GM12865 (cell line): ENCODE data around the gene TMEM237.

Source experiments
- DNase-seq: peaks from one replicate; pipeline ENCODE4 v3.0.0; 2010; ENCODE audit warnings: low read depth
- H3K4me3 ChIP-seq: 2 replicates; pipeline ENCODE4 v1.5.1; 2011; ENCODE audit warnings: mild to moderate bottlenecking, low read depth, low read length, control low read depth
- TF ChIP-seq, protein P1 (sequence below): IDR thresholded peaks from 2 replicates; pipeline ENCODE4 v1.5.1; 2011; ENCODE audit warnings: low read length, control low read depth, low read depth, inconsistent platforms; ENCODE audit not compliant: insufficient read depth; ENCODE audit errors: missing control alignments

TMEM237 gene

DNA sequence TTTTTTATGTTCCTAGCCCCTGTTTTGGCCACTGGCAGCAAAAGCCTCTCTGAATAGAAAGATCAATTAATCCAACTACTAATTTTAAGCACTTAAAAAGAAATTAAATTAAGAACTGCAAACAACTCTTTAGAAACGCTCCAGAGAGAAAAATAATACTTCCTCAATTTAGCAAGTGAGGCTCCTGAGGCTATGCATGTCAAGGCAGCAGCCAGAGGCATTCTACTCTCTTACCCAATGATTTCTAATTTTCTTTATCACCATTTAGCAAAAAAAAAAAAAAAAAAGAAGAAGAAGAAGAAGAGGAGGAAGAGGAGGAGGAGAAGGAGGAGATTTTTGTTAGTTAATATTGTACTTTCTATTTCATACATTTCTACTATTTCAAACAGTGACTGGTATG is 68.5 kb downstream of the TMEM237 start:
- no peak overlapping the region for H3K4me3 ChIP-seq
- DNase-seq, result no peak
- TF ChIP-seq, protein P1, sequence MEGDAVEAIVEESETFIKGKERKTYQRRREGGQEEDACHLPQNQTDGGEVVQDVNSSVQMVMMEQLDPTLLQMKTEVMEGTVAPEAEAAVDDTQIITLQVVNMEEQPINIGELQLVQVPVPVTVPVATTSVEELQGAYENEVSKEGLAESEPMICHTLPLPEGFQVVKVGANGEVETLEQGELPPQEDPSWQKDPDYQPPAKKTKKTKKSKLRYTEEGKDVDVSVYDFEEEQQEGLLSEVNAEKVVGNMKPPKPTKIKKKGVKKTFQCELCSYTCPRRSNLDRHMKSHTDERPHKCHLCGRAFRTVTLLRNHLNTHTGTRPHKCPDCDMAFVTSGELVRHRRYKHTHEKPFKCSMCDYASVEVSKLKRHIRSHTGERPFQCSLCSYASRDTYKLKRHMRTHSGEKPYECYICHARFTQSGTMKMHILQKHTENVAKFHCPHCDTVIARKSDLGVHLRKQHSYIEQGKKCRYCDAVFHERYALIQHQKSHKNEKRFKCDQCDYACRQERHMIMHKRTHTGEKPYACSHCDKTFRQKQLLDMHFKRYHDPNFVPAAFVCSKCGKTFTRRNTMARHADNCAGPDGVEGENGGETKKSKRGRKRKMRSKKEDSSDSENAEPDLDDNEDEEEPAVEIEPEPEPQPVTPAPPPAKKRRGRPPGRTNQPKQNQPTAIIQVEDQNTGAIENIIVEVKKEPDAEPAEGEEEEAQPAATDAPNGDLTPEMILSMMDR, result no peak

- DNase-seq, result peak; percentile 3
- no peak overlapping the region for H3K4me3 ChIP-seq
- TF ChIP-seq, protein P1, result no peak
Measured at GRCh38 chr2:201572846-201573508, 70.3 kb downstream of the TMEM237 start.
